Vagina (tissue), 2 donors: ENCODE data around the gene BACE1. TPM values are rescaled to one million over a fixed set of nuclear protein-coding genes. Genes with fewer than 3 reads are reported as not detected.
A peak's percentile ranks its signal among the peaks of the same experiment; 100 is the strongest.

Experiments used
- DNase-seq, 2 donors: peaks; one replicate each; pipeline ENCODE4 v3.0.0-alpha.2; 2017; ENCODE audit errors: extremely low spot score in 2 of 2
- H3K27ac ChIP-seq: fragments of 200-600 bp; sonication (generic); one replicate; pipeline ENCODE4 v1.5.1; 2019
- H3K27me3 ChIP-seq: fragments of 200-600 bp; sonication (generic); one replicate; pipeline ENCODE4 v1.5.1; 2019
- H3K36me3 ChIP-seq, 2 donors: fragments of 200-600 bp; sonication (generic); one replicate each; pipeline ENCODE4 v1.5.1; 2017 to 2019
- H3K4me1 ChIP-seq: fragments of 200-600 bp; sonication (generic); one replicate; pipeline ENCODE4 v1.5.1; 2019
- H3K4me3 ChIP-seq, 2 donors: fragments of 200-600 bp; sonication (generic); 1 replicate in 1 of 2; 2 replicates in 1 of 2; pipeline ENCODE4 v1.5.1; 2016 to 2019
- H3K9me3 ChIP-seq: fragments of 200-600 bp; sonication (generic); one replicate; pipeline ENCODE4 v1.5.1; 2019
- POLR2A ChIP-seq, 2 donors: fragments of 450-650 bp; IDR thresholded peaks; one replicate each; pipeline ENCODE4 v1.6.1; 2017; ENCODE audit warnings: antibody characterized with exemption in 2 of 2, mild to moderate bottlenecking in 2 of 2, moderate library complexity in 2 of 2
- POLR2AphosphoS5 ChIP-seq, 2 donors: sonication (generic); formaldehyde crosslinking; IDR thresholded peaks; one replicate each; pipeline ENCODE4 v1.9.0; 2017; ENCODE audit warnings: antibody characterized with exemption in 2 of 2, mild to moderate bottlenecking in 2 of 2, low read depth in 1 of 2; ENCODE audit not compliant: insufficient read depth in 1 of 2
- intact Hi-C: fragments of 100-400 bp; cut with DNase I; formaldehyde crosslinking; loops from one replicate; pipeline ENCODE4 v1.15.1; 2023
- total RNA-seq: library from RNA; depleted of rRNA; stranded (reverse); fragments of >200 nt; gene quantifications from one replicate; pipeline ENCODE4 v1.2.3, GENCODE V29; 2016
- TF ChIP-seq, protein P1 (sequence below), 3 experiments: fragments of 450-650 bp in 2 of 3; fragments of 200-600 bp in 1 of 3; sonication (generic) in 1 of 3; IDR thresholded peaks; one replicate each; pipeline ENCODE4 v1.5.1; 2017 to 2019; ENCODE audit warnings: antibody characterized with exemption in 3 of 3, mild to moderate bottlenecking in 2 of 3, moderate library complexity in 2 of 3

BACE1 gene
- total RNA-seq, 1 donor from 2014 or later: 25.8 TPM

DNA sequence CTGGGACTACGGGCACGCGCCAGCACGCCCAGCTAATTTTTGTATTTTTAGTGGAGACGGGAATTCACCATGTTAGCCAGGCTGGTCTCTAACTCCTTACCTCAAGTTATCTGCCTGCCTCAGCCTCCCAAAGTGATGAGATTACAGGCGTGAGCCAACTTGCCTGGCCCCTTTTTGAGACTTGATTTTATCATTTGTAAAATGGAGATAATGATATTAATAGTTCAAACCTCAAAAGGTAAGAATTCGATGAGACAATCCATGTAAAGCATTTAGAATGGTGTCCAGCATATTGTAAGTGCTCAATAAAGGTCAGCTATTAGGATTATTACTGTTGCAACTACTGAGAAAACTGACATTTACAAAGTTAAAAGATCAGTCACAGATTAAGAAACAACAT is 2.7 kb upstream of the BACE1 start:
- Histone ChIP-seq H3K9me3 (no peaks in the 10 kb centered on the region), H3K27ac (no peak overlapping the region), H3K4me3 (no peak overlapping the region), H3K36me3 (no peaks in the 10 kb centered on the region), H3K27me3 (no peaks in the 10 kb centered on the region), H3K4me1 (peaks cover 31% of the 10 kb centered on the region)
- intact Hi-C loops: loop anchor here (5.0 kb wide), 1 partner anchor 86 kb away; the partner anchor contains the start of genes PCSK7 and RNF214
- TF ChIP-seq, protein P1, sequence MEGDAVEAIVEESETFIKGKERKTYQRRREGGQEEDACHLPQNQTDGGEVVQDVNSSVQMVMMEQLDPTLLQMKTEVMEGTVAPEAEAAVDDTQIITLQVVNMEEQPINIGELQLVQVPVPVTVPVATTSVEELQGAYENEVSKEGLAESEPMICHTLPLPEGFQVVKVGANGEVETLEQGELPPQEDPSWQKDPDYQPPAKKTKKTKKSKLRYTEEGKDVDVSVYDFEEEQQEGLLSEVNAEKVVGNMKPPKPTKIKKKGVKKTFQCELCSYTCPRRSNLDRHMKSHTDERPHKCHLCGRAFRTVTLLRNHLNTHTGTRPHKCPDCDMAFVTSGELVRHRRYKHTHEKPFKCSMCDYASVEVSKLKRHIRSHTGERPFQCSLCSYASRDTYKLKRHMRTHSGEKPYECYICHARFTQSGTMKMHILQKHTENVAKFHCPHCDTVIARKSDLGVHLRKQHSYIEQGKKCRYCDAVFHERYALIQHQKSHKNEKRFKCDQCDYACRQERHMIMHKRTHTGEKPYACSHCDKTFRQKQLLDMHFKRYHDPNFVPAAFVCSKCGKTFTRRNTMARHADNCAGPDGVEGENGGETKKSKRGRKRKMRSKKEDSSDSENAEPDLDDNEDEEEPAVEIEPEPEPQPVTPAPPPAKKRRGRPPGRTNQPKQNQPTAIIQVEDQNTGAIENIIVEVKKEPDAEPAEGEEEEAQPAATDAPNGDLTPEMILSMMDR (IDR thresholded peaks at IDR 0.05): no peak
- TF ChIP-seq POLR2A (IDR thresholded peaks at IDR 0.05): no peak
- no peak for TF ChIP-seq POLR2AphosphoS5 (IDR thresholded peaks at IDR 0.05; ENCODE audit: insufficient read depth in 1 of 2, low read depth in 1 of 2)
- no peak for DNase-seq

DNA sequence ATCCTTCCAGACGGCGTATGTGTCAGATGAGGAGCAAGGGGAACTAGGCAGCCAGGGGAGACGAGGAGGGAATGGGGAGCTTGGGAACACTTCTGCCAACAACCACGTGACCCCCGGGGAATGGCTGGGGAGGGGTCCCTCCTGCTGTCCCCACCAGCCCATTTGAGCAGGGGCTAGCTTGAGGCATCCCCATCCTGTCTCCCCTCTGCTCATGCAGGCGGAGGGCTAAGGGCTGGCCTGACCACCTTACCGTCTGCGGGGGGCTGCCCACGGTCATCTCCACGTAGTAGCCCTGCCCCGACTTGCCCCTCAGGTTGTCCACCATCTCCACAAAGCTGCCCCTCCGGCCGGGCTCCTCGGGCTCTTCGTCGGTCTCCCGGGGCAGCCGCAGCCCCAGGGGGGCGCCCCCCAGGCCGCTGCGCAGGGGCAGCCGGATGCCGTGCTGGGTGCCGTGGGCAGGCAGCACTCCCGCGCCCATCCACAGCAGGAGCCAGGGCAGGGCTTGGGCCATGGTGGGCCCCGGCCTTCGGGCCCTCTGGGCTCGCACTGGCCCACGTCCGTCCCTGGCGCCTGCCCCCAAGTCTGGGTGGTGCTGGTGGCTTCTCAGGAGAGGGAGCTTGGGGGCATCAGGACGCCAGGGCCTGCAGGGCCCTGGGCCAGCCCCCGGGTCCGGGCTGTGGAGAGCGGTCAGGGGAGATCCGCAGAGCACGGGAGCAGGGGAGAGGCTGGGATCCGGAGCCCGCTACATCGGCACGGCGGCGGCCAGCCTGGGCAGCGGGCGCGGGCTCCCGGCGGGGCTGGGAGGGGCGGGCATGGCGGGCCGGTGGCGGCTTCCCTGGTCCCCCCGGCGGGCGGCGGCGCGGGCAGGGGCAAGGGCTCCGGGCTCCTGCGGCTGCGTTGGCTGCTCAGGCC is 515 bp downstream of the BACE1 start:
- peak overlapping the region; percentile 56 for H3K27ac ChIP-seq
- no peak for DNase-seq
- H3K4me1 ChIP-seq: peaks cover 39% of the 10 kb centered on the region
- no peak for TF ChIP-seq POLR2AphosphoS5 (IDR thresholded peaks at IDR 0.05; ENCODE audit: insufficient read depth in 1 of 2, low read depth in 1 of 2)
- no peak for TF ChIP-seq POLR2A (IDR thresholded peaks at IDR 0.05)
- TF ChIP-seq, protein P1 (IDR thresholded peaks at IDR 0.05): no peak
- H3K4me3 ChIP-seq: peak overlapping the region; percentile 86 to 89
- no peaks in the 10 kb centered on the region for H3K36me3 ChIP-seq
- intact Hi-C loops: loop anchor here (5.0 kb wide), 1 partner anchor 83 kb away; the partner anchor contains the start of genes PCSK7 and RNF214
- no peaks in the 10 kb centered on the region for H3K27me3 ChIP-seq
- H3K9me3 ChIP-seq: no peaks in the 10 kb centered on the region

DNA sequence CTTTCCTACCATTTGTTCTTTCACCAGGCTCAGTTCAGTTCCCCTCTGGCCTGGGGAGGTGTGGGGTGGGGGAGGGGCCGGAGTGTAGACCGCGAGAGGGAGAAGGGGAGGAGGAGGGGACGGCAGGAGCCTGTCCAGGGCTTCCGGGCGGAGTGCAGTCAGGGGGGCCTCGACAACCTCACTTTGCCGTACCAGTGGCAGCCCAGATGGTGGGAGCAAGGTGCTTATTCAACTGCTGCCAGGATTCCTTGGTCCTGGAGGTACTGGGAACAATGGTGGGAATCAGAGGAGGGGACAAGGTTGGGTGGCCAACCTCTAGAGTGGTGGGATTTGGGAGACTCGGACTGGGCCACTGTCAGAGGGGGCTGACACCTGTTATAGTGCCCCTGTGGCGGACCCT is 1.2 kb downstream of the BACE1 start:
- Histone ChIP-seq H3K4me1 (peaks cover 39% of the 10 kb centered on the region), H3K36me3 (no peaks in the 10 kb centered on the region), H3K9me3 (no peaks in the 10 kb centered on the region), H3K27me3 (no peaks in the 10 kb centered on the region), H3K4me3 (peak overlapping the region; percentile 86 to 89), H3K27ac (no peak overlapping the region)
- DNase-seq: no peak
- TF ChIP-seq POLR2A (IDR thresholded peaks at IDR 0.05) (no peak), POLR2AphosphoS5 (IDR thresholded peaks at IDR 0.05; ENCODE audit: insufficient read depth in 1 of 2, low read depth in 1 of 2) (no peak)
- TF ChIP-seq, protein P1 (IDR thresholded peaks at IDR 0.05): no peak
- intact Hi-C loops: loop anchor here (5.0 kb wide), 1 partner anchor 83 kb away; the partner anchor contains the start of genes PCSK7 and RNF214

DNA sequence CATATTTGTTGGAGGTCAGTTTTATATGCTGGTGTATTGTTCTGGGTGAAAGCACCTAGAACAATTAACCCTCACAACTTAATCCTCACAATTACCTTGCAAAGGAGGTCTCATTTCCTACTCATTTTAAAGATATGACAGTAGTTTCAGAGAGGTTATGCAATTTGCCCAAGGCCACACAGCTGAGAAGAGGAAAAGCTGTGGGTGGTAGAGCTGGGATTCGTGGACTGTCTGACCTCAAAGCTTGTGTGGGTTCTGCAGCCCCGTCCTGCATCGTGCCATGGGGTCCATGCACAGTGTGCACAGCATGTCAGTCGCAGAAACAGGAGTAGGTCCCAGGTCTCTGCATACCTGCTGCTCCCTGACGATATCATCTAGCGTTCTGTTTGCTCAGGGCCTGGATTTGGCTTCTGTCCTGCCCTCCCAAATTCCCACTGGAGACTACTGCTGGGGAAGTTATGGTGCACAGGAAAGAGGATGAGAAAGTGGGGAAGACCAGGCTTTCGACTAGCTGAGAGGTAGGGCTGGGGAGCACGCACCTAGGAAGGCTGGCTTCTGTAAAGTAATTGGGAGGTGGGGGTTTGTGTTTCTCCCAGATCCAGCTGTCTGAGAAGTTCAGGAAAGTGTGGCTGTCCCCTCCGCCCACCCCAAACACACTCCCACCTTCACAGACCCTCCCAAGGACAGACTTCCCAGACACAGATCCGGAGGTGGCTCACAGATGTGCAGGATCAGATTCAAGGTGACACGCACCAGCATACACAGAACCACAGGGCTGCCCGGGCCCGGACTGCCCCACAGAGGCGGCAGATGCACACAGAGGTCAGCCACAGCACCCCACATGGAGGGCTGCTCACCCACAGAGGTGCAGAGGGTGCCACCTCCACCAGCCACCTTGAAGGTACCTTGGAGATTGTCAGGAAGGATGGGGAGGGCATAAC is 2.0 kb downstream of the BACE1 start:
- intact Hi-C loops: no loop called here
- peak overlapping the region; percentile 86 to 89 for H3K4me3 ChIP-seq
- H3K4me1 ChIP-seq: peaks cover 39% of the 10 kb centered on the region
- no peak overlapping the region for H3K27ac ChIP-seq
- no peak for DNase-seq
- no peaks in the 10 kb centered on the region for H3K27me3 ChIP-seq
- TF ChIP-seq, protein P1 (IDR thresholded peaks at IDR 0.05): no peak
- TF ChIP-seq POLR2A (IDR thresholded peaks at IDR 0.05): no peak
- no peak for TF ChIP-seq POLR2AphosphoS5 (IDR thresholded peaks at IDR 0.05; ENCODE audit: insufficient read depth in 1 of 2, low read depth in 1 of 2)
- H3K36me3 ChIP-seq: no peaks in the 10 kb centered on the region
- H3K9me3 ChIP-seq: no peaks in the 10 kb centered on the region
